ENCODE results near the gene KRT33A. TPM values are rescaled to one million over a fixed set of nuclear protein-coding genes. Genes with fewer than 3 reads are reported as not detected.

The KRT33A gene
- total and polyA plus RNA-seq, 2 experiments from 2014 or later: not detected

- no peaks in the 10 kb centered on the region for H3K27me3 ChIP-seq
- peak overlapping the region; percentile 4 for H2AFZ ChIP-seq
- H3K4me2 ChIP-seq: no peak overlapping the region
- TF ChIP-seq EZH2 (IDR thresholded peaks at IDR 0.05; ENCODE audit: borderline replicate concordance) (no peak), EZH2phosphoT487 (IDR thresholded peaks at IDR 0.05; ENCODE audit: low read depth, severe bottlenecking, unreplicated experiment) (no peak)
- TF ChIP-seq, protein P1, sequence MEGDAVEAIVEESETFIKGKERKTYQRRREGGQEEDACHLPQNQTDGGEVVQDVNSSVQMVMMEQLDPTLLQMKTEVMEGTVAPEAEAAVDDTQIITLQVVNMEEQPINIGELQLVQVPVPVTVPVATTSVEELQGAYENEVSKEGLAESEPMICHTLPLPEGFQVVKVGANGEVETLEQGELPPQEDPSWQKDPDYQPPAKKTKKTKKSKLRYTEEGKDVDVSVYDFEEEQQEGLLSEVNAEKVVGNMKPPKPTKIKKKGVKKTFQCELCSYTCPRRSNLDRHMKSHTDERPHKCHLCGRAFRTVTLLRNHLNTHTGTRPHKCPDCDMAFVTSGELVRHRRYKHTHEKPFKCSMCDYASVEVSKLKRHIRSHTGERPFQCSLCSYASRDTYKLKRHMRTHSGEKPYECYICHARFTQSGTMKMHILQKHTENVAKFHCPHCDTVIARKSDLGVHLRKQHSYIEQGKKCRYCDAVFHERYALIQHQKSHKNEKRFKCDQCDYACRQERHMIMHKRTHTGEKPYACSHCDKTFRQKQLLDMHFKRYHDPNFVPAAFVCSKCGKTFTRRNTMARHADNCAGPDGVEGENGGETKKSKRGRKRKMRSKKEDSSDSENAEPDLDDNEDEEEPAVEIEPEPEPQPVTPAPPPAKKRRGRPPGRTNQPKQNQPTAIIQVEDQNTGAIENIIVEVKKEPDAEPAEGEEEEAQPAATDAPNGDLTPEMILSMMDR (IDR thresholded peaks at IDR 0.05; ENCODE audit: poor library complexity): no peak
- no peaks in the 10 kb centered on the region for H3K79me2 ChIP-seq
- no peaks in the 10 kb centered on the region for H3K9me2 ChIP-seq (replicated peaks; ENCODE audit: insufficient read depth)
- no peak overlapping the region for H3K4me3 ChIP-seq
- H3K9me3 ChIP-seq (ENCODE audit: low read depth): no peaks in the 10 kb centered on the region
- no peak for DNase-seq (ENCODE audit: low spot score)
- WGBS (ENCODE audit: low lambda C conversion rate, missing lambda C conversion rate): 36% methylated on average over 2 of the region's 2 CpGs
- H3K36me3 ChIP-seq (replicated peaks; ENCODE audit: insufficient read depth, low read depth): no peaks in the 10 kb centered on the region
- H4K20me1 ChIP-seq (ENCODE audit: insufficient read depth, poor library complexity, severe bottlenecking): no peaks in the 10 kb centered on the region
- H3K4me1 ChIP-seq (ENCODE audit: insufficient read depth): no peaks in the 10 kb centered on the region
- no peak overlapping the region for H3K27ac ChIP-seq
Observed at GRCh38 chr17:41377546-41377945, 26.9 kb upstream of the KRT33A start.

DNA sequence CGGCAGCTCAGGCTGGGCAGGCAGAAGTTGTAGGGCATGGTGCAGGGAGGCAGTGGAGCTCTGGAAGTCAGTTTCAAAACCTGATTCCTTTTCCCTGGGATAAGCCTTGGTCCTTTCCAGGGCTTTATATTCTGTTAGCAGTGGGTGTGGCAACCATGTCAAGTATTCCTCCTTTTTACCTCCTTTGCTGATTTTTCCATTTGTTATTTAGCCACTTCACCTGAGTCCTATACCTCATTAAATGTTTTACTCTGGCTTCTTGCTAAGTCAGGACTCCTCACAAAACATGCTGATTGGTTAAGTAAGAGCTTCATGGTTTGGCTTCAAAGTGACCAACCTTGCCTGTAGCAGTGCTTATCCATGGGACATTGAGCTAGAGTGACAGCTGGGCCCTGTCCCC, 19.1 kb upstream of the KRT33A start, which contains the start of gene KRT33B:
TSS of gene KRT33B (minus strand) at position 101 of the 400 bp plus-strand sequence. CDS start at position 38, 63 bp downstream.
- no peaks in the 10 kb centered on the region for H3K27me3 ChIP-seq
- 100% methylated on average over 1 of the region's 1 CpG for WGBS (ENCODE audit: low lambda C conversion rate, missing lambda C conversion rate)
- DNase-seq (ENCODE audit: low spot score): no peak

DNA sequence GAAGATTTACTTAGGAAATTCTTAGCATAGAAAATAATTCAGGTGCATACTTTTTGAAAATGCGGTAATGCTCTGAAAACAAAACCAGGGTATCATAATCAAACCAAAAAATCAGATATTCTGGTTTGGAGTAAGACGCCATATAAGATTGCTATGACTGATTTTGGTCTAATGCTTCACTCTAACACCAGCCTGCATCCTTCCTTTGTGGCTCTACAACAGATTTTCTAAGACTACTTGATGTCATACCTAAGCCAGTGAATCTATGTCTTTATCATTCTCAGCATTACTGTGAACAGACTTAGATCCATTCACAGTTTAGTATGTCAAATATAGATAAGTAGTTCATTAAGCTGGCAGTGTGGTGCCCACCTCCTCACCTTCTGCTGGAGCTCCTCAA, 18.4 kb upstream of the KRT33A start:
- H3K79me2 ChIP-seq: no peaks in the 10 kb centered on the region
- no peaks in the 10 kb centered on the region for H3K4me1 ChIP-seq (ENCODE audit: insufficient read depth)
- no peak overlapping the region for H3K4me3 ChIP-seq
- no peaks in the 10 kb centered on the region for H3K27me3 ChIP-seq
- no peaks in the 10 kb centered on the region for H3K9me3 ChIP-seq (ENCODE audit: low read depth)
- no peak overlapping the region for H2AFZ ChIP-seq
- no peak overlapping the region for H3K27ac ChIP-seq
- H3K9me2 ChIP-seq (replicated peaks; ENCODE audit: insufficient read depth): no peaks in the 10 kb centered on the region
- DNase-seq (ENCODE audit: low spot score): no peak
- no peaks in the 10 kb centered on the region for H3K36me3 ChIP-seq (replicated peaks; ENCODE audit: insufficient read depth, low read depth)
- H4K20me1 ChIP-seq (ENCODE audit: insufficient read depth, poor library complexity, severe bottlenecking): no peaks in the 10 kb centered on the region
- WGBS (ENCODE audit: low lambda C conversion rate, missing lambda C conversion rate): 94% methylated on average over 2 of the region's 2 CpGs
- no peak overlapping the region for H3K4me2 ChIP-seq
- TF ChIP-seq EZH2phosphoT487 (IDR thresholded peaks at IDR 0.05; ENCODE audit: low read depth, severe bottlenecking, unreplicated experiment) (no peak), EZH2 (IDR thresholded peaks at IDR 0.05; ENCODE audit: borderline replicate concordance) (no peak)
- TF ChIP-seq, protein P1 (IDR thresholded peaks at IDR 0.05; ENCODE audit: poor library complexity): no peak

More for the DNA sequence above, 19.1 kb upstream of the KRT33A start, which contains the start of gene KRT33B:
- no peak within 1 kb of the TSS for H3K27ac ChIP-seq
- no peaks in the 10 kb centered on the region for H4K20me1 ChIP-seq (ENCODE audit: insufficient read depth, poor library complexity, severe bottlenecking)
- no peak within 1 kb of the TSS for H3K4me2 ChIP-seq
- H3K9me3 ChIP-seq (ENCODE audit: low read depth): no peaks in the 10 kb centered on the region
- no peaks in the 10 kb centered on the region for H3K79me2 ChIP-seq
- H3K9me2 ChIP-seq (replicated peaks; ENCODE audit: insufficient read depth): no peaks in the 10 kb centered on the region
- H3K4me3 ChIP-seq: no peak within 1 kb of the TSS
- no peak within 1 kb of the TSS for H2AFZ ChIP-seq
- no peaks in the 10 kb centered on the region for H3K4me1 ChIP-seq (ENCODE audit: insufficient read depth)
- H3K36me3 ChIP-seq (replicated peaks; ENCODE audit: insufficient read depth, low read depth): no peaks in the 10 kb centered on the region
- TF ChIP-seq EZH2phosphoT487 (IDR thresholded peaks at IDR 0.05; ENCODE audit: low read depth, severe bottlenecking, unreplicated experiment) (no peak), EZH2 (IDR thresholded peaks at IDR 0.05; ENCODE audit: borderline replicate concordance) (no peak)
- TF ChIP-seq, protein P1 (IDR thresholded peaks at IDR 0.05; ENCODE audit: poor library complexity): no peak
